SK-N-MC (cell line): ENCODE data around the gene TSHZ3.

Experiments
- DNase-seq: peaks from one replicate; pipeline ENCODE4 v3.0.0-alpha.2; 2011; ENCODE audit warnings: low read depth, low spot score
- H3K27ac ChIP-seq: fragments of 200-600 bp; sonication (generic); 2 replicates; pipeline ENCODE4 v1.5.1; 2016; ENCODE audit warnings: mixed run types
- H3K36me3 ChIP-seq: fragments of 200-600 bp; sonication (generic); 2 replicates; pipeline ENCODE4 v1.6.1; 2017; ENCODE audit warnings: antibody characterized with exemption, low read length, mixed read lengths; ENCODE audit not compliant: insufficient read depth
- H3K4me3 ChIP-seq: fragments of 200-600 bp; sonication (generic); 2 replicates; pipeline ENCODE4 v1.5.1; 2016
- H3K9ac ChIP-seq: fragments of 200-600 bp; sonication (generic); 2 replicates; pipeline ENCODE4 v1.8.0; 2017; ENCODE audit warnings: mixed run types, mixed read lengths; ENCODE audit not compliant: insufficient read length
- H3K9me3 ChIP-seq: fragments of 200-600 bp; sonication (generic); 2 replicates; pipeline ENCODE4 v1.6.1; 2017; ENCODE audit warnings: low read depth, mild to moderate bottlenecking, antibody characterized with exemption, low read length, moderate library complexity, mixed read lengths
- EZH2 ChIP-seq: fragments of 200-600 bp; sonication (generic); IDR thresholded peaks from one replicate; pipeline ENCODE4 v1.6.1; 2017; ENCODE audit warnings: antibody characterized with exemption
- FOXP2 ChIP-seq: optimal IDR thresholded peaks from 2 replicates; pipeline ENCODE3; 2011; ENCODE audit warnings: mild to moderate bottlenecking, moderate library complexity; ENCODE audit not compliant: insufficient read depth; ENCODE audit errors: extremely low read length, control extremely low read depth
- POLR2AphosphoS5 ChIP-seq: IDR thresholded peaks from 2 replicates; pipeline ENCODE4 v1.6.1; 2012; ENCODE audit warnings: mild to moderate bottlenecking, low read depth, low read length, borderline replicate concordance

Gene TSHZ3

GRCh38 chr19:31351855-31352195 lies 2.6 kb upstream of the TSHZ3 start:
- Histone ChIP-seq H3K27ac (peak overlapping the region; percentile 86), H3K9ac (peak overlapping the region; percentile 94), H3K4me3 (peak overlapping the region; percentile 90)

GRCh38 chr19:31351056-31351854 lies 2.0 kb upstream of the TSHZ3 start:
- H3K9ac ChIP-seq = peak overlapping the region; percentile 94
- peak overlapping the region; percentile 86 for H3K27ac ChIP-seq
- DNase-seq = no peak
- TF ChIP-seq EZH2 (no peak), POLR2AphosphoS5 (peak; percentile 33; the same call in 1 of the 2 replicates)
- H3K4me3 ChIP-seq = peak overlapping the region; percentile 90
- H3K36me3 ChIP-seq = peaks cover 27% of the 10 kb centered on the region
- H3K9me3 ChIP-seq = no peaks in the 10 kb centered on the region

More at GRCh38 chr19:31351855-31352195, 2.6 kb upstream of the TSHZ3 start:
- Histone ChIP-seq H3K36me3 (peaks cover 21% of the 10 kb centered on the region), H3K9me3 (no peaks in the 10 kb centered on the region)
- peak; percentile 4; the same call in 1 of the 2 replicates for TF ChIP-seq POLR2AphosphoS5
- no peak for TF ChIP-seq EZH2
- DNase-seq = no peak

DNA sequence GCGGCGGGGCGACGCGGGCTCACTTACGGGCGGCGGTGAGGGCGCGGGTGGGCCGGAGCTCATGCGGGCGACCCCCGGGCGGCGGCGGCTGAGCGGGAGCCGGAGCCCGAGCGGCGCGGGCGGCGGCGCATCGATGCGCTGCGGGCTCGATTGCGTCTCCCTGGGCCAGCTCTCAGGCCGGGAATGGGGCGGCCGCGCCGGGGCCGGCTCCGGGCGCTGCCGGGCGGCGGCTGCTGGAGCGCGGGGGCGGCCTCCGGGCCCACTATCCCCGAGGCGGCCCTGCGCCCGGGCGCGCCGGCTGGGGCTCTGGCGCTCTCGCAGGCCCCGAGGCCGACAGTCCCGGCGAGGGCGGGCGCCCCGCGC lies 1.4 kb upstream of the TSHZ3 start:
- Histone ChIP-seq H3K36me3 (peaks cover 33% of the 10 kb centered on the region), H3K9me3 (no peaks in the 10 kb centered on the region), H3K27ac (peak overlapping the region; percentile 94), H3K4me3 (peak overlapping the region; percentile 90), H3K9ac (peak overlapping the region; percentile 94)
- TF ChIP-seq FOXP2 = no peak
- no peak for TF ChIP-seq EZH2
- no peak for TF ChIP-seq POLR2AphosphoS5
- DNase-seq = no peak

GRCh38 chr19:31350033-31350692 lies 927 bp upstream of the TSHZ3 start:
- TF ChIP-seq FOXP2 (no peak), POLR2AphosphoS5 (peak; percentile 59)
- Histone ChIP-seq H3K36me3 (peaks cover 38% of the 10 kb centered on the region), H3K4me3 (peak overlapping the region; percentile 90), H3K9ac (peak overlapping the region; percentile 94), H3K27ac (peak overlapping the region; percentile 94), H3K9me3 (no peaks in the 10 kb centered on the region)
- no peak for DNase-seq

DNA sequence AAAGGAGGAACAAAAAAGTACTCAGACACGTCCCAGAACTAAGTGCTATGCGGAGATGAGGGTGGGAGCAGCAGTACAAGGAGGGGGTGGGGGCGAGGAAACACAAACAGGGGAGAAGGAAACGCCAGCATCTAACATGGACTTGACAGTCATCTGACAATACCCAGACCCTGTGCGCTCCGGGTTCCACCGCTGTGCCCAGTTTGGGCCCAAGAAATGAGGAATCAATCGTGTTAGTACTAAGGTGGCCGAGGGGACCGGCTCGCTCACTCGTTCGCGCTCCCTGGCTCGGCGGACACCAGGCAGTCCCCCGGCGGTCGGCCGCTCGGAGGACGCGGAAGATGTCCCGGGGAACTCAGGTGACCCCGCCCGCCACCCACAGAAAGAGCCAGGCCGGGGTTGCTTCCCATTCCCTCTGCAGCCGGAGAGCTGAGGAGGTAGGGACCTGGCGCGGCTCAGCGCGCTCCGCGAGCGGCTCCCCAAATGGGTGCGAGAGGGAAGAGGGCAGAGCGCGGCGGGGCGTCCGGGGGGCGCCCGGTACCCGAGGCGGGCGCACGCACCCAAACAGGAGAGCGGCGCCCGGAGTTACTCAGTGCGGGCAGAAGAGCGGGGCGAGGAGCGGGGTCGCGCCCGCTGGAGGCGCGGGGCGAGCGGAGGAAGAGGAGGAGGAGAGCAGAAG lies 616 bp downstream of the TSHZ3 start:
- H3K4me3 ChIP-seq = peak overlapping the region; percentile 90
- peak overlapping the region; percentile 87 for H3K9ac ChIP-seq
- H3K27ac ChIP-seq = peak overlapping the region; percentile 86
- H3K9me3 ChIP-seq = no peaks in the 10 kb centered on the region
- no peak for DNase-seq
- TF ChIP-seq FOXP2 = no peak
- no peak; the same call in 1 of the 2 replicates for TF ChIP-seq POLR2AphosphoS5
- no peak for TF ChIP-seq EZH2
- H3K36me3 ChIP-seq = peaks cover 52% of the 10 kb centered on the region

- H3K9ac ChIP-seq = peak overlapping the region; percentile 87
- no peak for TF ChIP-seq EZH2
- TF ChIP-seq POLR2AphosphoS5 = peak; percentile 50; the same call in 1 of the 2 replicates
These were observed 1.3 kb downstream of the TSHZ3 start for GRCh38 chr19:31347828-31348392.

DNA sequence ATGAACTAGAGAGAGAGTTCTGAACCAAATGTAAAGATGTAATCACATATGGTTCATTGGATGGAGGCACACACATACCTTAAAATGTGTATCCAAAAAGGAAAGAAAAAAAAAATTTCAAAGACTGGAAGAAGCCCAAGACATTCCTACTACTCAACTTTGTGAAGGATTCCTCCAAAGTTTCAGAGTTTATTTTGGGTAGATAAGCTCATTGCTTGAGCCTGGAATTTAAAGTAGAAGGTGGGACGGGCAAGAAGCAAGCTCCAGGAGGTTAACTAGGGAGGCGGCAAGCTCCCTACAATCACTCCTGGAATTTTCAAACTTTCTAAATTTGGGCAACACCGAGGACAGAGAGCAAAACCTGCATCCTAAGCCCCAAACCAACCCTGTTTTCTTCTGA lies 1.9 kb downstream of the TSHZ3 start:
- peak overlapping the region; percentile 86 for H3K27ac ChIP-seq
- H3K4me3 ChIP-seq = peak overlapping the region; percentile 90
- peaks cover 65% of the 10 kb centered on the region for H3K36me3 ChIP-seq
- H3K9me3 ChIP-seq = no peaks in the 10 kb centered on the region
- no peak for DNase-seq
- no peak for TF ChIP-seq POLR2AphosphoS5
- no peak for TF ChIP-seq FOXP2
- TF ChIP-seq EZH2 = no peak
- H3K9ac ChIP-seq = peak overlapping the region; percentile 87

More at GRCh38 chr19:31347828-31348392, 1.3 kb downstream of the TSHZ3 start:
- Histone ChIP-seq H3K4me3 (peak overlapping the region; percentile 90), H3K27ac (peak overlapping the region; percentile 86), H3K9me3 (no peaks in the 10 kb centered on the region), H3K36me3 (peaks cover 59% of the 10 kb centered on the region)
- no peak for DNase-seq
